Activated CD4-positive, alpha-beta T cell treated with anti-CD3 and anti-CD28 coated beads, Interleukin-2, amount 50 U/mL, for 16 hours (primary cell): ENCODE results near the gene PRKCA.

ENCODE experiments used
- DNase-seq: peaks from one replicate; pipeline ENCODE4 v3.0.0-alpha.2; 2020

PRKCA gene

GRCh38 chr17:66557886-66558285, 255.5 kb downstream of the PRKCA start:
- DNase-seq = no peak

- DNase-seq = no peak
Measured at GRCh38 chr17:66560691-66561090, 258.3 kb downstream of the PRKCA start.

GRCh38 chr17:66562119-66562518, 259.7 kb downstream of the PRKCA start:
- DNase-seq = no peak

- DNase-seq = no peak
Measured at GRCh38 chr17:66564992-66565465, 262.6 kb downstream of the PRKCA start.

- peak; percentile 84 for DNase-seq
Measured at GRCh38 chr17:66567234-66568170, 265.1 kb downstream of the PRKCA start.

GRCh38 chr17:66569572-66569971, 267.2 kb downstream of the PRKCA start:
- DNase-seq = no peak

GRCh38 chr17:66570447-66571195, 268.2 kb downstream of the PRKCA start:
- no peak for DNase-seq

GRCh38 chr17:66571745-66572144, 269.3 kb downstream of the PRKCA start:
- DNase-seq = no peak

- DNase-seq = peak; percentile 16
Measured at GRCh38 chr17:66573078-66573477, 270.7 kb downstream of the PRKCA start.

- DNase-seq = no peak
Measured at GRCh38 chr17:66574123-66574522, 271.7 kb downstream of the PRKCA start.

- no peak for DNase-seq
Measured at GRCh38 chr17:66576473-66576872, 274.1 kb downstream of the PRKCA start.

- no peak for DNase-seq
Measured at GRCh38 chr17:66577041-66577440, 274.6 kb downstream of the PRKCA start.

GRCh38 chr17:66578781-66579489, 276.5 kb downstream of the PRKCA start:
- DNase-seq = no peak

GRCh38 chr17:66579556-66579955, 277.1 kb downstream of the PRKCA start:
- DNase-seq = no peak

GRCh38 chr17:66580184-66580955, 278.0 kb downstream of the PRKCA start:
- no peak for DNase-seq

- no peak for DNase-seq
Measured at GRCh38 chr17:66580956-66581391, 278.6 kb downstream of the PRKCA start.

GRCh38 chr17:66582373-66583111, 280.1 kb downstream of the PRKCA start:
- no peak for DNase-seq

GRCh38 chr17:66583112-66583748, 280.8 kb downstream of the PRKCA start:
- DNase-seq = no peak

GRCh38 chr17:66584927-66585326, 282.5 kb downstream of the PRKCA start:
- DNase-seq = no peak

GRCh38 chr17:66585472-66585871, 283.1 kb downstream of the PRKCA start:
- no peak for DNase-seq

GRCh38 chr17:66589892-66590291, 287.5 kb downstream of the PRKCA start:
- DNase-seq = no peak
